M059J (cell line): ENCODE measurements around the gene TANGO2. TPM values are rescaled to one million over a fixed set of nuclear protein-coding genes. Genes with fewer than 3 reads are reported as not detected.

ENCODE experiments used
- DNase-seq: peaks from one replicate; pipeline ENCODE4 v3.0.0-alpha.2; 2012; ENCODE audit warnings: low read depth
- total RNA-seq: library from RNA; depleted of rRNA; stranded (reverse); fragments of >200 nt; shearing (Covaris generic); gene quantifications from 2 replicates; pipeline ENCODE4 v1.2.3, GENCODE V29; 2014

TANGO2 gene
- total RNA-seq, 1 experiment from 2014 or later = 36.1 TPM

GRCh38 chr22:19995611-19996339 is 25.1 kb upstream of the TANGO2 start:
- no peak for DNase-seq

- no peak for DNase-seq
Measured at GRCh38 chr22:19996694-19997384, 24.1 kb upstream of the TANGO2 start.

GRCh38 chr22:19997561-19998231 is 23.2 kb upstream of the TANGO2 start:
- DNase-seq = no peak

GRCh38 chr22:19998232-19998951 is 22.5 kb upstream of the TANGO2 start:
- DNase-seq = no peak

- no peak for DNase-seq
Measured at GRCh38 chr22:19998991-19999820, 21.7 kb upstream of the TANGO2 start.

- no peak for DNase-seq
Measured at GRCh38 chr22:20000246-20001081, 20.4 kb upstream of the TANGO2 start.

- DNase-seq = peak; percentile 43
Measured at GRCh38 chr22:20001082-20001638, 19.8 kb upstream of the TANGO2 start.

- DNase-seq = no peak
Measured at GRCh38 chr22:20002128-20002527, 18.8 kb upstream of the TANGO2 start.

GRCh38 chr22:20002636-20003035 is 18.3 kb upstream of the TANGO2 start:
- DNase-seq = no peak

GRCh38 chr22:20003304-20003703 is 17.6 kb upstream of the TANGO2 start:
- DNase-seq = no peak

- DNase-seq = no peak
Measured at GRCh38 chr22:20004464-20004863, 16.4 kb upstream of the TANGO2 start.

GRCh38 chr22:20008221-20008995 is 12.5 kb upstream of the TANGO2 start:
- no peak for DNase-seq

GRCh38 chr22:20009018-20009491 is 11.9 kb upstream of the TANGO2 start:
- DNase-seq = no peak

GRCh38 chr22:20009582-20010306 is 11.2 kb upstream of the TANGO2 start:
- DNase-seq = no peak

GRCh38 chr22:20010307-20011122 is 10.4 kb upstream of the TANGO2 start:
- no peak for DNase-seq

- DNase-seq = no peak
Measured at GRCh38 chr22:20011123-20011992, 9.6 kb upstream of the TANGO2 start.
